Esophagus (tissue), 2 donors: Measurements from ENCODE around the gene MSI2. TPM values are rescaled to one million over a fixed set of nuclear protein-coding genes. Genes with fewer than 3 reads are reported as not detected.

Source experiments
- H3K27ac ChIP-seq, 2 donors: one replicate each; pipeline ENCODE4 v1.5.1; 2013; ENCODE audit warnings: low read depth in 2 of 2, mild to moderate bottlenecking in 2 of 2, inconsistent platforms in 1 of 2, low read length in 1 of 2, moderate library complexity in 1 of 2
- H3K27me3 ChIP-seq, 2 donors: one replicate each; pipeline ENCODE4 v1.6.1; 2013; ENCODE audit warnings: low read length in 2 of 2, control low read depth in 1 of 2, mild to moderate bottlenecking in 1 of 2; ENCODE audit not compliant: insufficient read depth in 2 of 2, control insufficient read depth in 1 of 2
- H3K36me3 ChIP-seq, 2 donors: one replicate each; pipeline ENCODE4 v1.6.1; 2013; ENCODE audit warnings: low read length in 1 of 2; ENCODE audit not compliant: control insufficient read depth in 2 of 2, insufficient read depth in 2 of 2
- H3K4me1 ChIP-seq, 2 donors: one replicate each; pipeline ENCODE4 v1.6.1; 2013; ENCODE audit warnings: low read length in 1 of 2; ENCODE audit not compliant: control insufficient read depth in 2 of 2, insufficient read depth in 2 of 2
- H3K4me3 ChIP-seq, 2 donors: one replicate each; pipeline ENCODE4 v1.5.1; 2013; ENCODE audit warnings: low read length in 2 of 2, mild to moderate bottlenecking in 2 of 2, low read depth in 1 of 2, moderate library complexity in 1 of 2
- H3K9me3 ChIP-seq, 2 donors: one replicate each; pipeline ENCODE4 v1.6.1; 2013; ENCODE audit warnings: mild to moderate bottlenecking in 2 of 2, low read depth in 1 of 2, low read length in 1 of 2, moderate library complexity in 1 of 2; ENCODE audit not compliant: control insufficient read depth in 2 of 2, insufficient read depth in 1 of 2
- WGBS, 2 donors: extraction: QIAGEN DNeasy Blood & Tissue Kit; methylation state at CpG; one replicate each; pipeline ENCODE4 v1.1.7; 2013; 5-methylcytosine and 5-hydroxymethylcytosine counted together
- polyA plus RNA-seq, 2 donors: library from polyadenylated mRNA; stranded (reverse); fragments of 200-250 nt; gene quantifications; one replicate each; pipeline ENCODE4 v1.2.3, GENCODE V29; 2013
- donor health status: healthy with polysubstance abuse.
- donor health status: Bipolar disorder and iron deficiency.

The MSI2 gene
- polyA plus RNA-seq, 2 donors: 7.8 to 8.2 TPM

DNA sequence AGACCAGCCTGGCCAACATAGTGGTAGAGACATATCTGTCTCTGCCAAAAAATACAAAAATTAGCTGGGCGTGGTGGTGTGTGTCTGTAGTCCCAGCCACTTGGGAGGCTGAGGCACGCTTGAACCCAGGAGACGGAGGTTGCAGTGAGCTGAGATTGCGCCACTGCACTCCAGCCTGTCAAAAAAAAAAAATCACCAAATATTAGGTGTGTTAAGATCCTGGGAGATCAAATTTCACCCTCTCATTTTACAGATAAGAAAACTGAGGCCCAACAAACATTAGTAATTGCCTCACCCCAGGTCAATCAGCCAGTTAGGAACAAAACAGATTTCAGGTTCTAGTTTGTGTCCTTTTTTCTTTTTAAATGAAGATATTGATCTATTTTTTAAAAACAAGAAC, 116.7 kb downstream of the MSI2 start:
- 97% methylated on average over 4 of the region's 4 CpGs for WGBS, 2 donors

DNA sequence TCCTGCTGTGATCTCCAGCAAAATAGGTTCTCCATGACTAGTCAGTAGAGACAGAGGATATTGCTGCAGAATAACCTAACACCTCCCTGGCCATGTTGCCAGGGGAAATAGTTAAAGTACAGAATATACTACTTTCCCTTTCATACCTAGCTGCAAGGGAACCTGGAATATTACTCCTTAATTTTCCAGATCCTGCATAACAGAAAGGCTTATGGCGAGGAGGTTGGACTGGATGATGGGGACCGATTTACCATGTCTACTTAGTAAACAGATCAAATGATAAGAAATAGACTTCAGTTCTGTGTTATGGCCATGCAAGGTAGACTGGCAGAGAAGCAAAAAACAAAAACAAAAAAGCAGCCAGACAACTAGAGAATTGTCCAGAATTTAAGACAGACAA, 117.4 kb downstream of the MSI2 start:
- peaks cover 0 to 8% of the 10 kb centered on the region in 2 donors for H3K4me1 ChIP-seq
- H3K4me3 ChIP-seq: no peak overlapping the region
- H3K36me3 ChIP-seq: no peaks in the 10 kb centered on the region
- no peaks in the 10 kb centered on the region for H3K9me3 ChIP-seq
- WGBS, 2 donors: 94 to 98% methylated on average over 2 of the region's 2 CpGs
- no peak overlapping the region for H3K27ac ChIP-seq
- no peaks in the 10 kb centered on the region for H3K27me3 ChIP-seq

More for the DNA sequence above, 116.7 kb downstream of the MSI2 start:
- no peaks in the 10 kb centered on the region for H3K9me3 ChIP-seq
- H3K4me3 ChIP-seq: no peak overlapping the region
- H3K27ac ChIP-seq: no peak overlapping the region
- H3K36me3 ChIP-seq: no peaks in the 10 kb centered on the region
- H3K4me1 ChIP-seq: peaks cover 0 to 6% of the 10 kb centered on the region in 2 donors
- no peaks in the 10 kb centered on the region for H3K27me3 ChIP-seq

DNA sequence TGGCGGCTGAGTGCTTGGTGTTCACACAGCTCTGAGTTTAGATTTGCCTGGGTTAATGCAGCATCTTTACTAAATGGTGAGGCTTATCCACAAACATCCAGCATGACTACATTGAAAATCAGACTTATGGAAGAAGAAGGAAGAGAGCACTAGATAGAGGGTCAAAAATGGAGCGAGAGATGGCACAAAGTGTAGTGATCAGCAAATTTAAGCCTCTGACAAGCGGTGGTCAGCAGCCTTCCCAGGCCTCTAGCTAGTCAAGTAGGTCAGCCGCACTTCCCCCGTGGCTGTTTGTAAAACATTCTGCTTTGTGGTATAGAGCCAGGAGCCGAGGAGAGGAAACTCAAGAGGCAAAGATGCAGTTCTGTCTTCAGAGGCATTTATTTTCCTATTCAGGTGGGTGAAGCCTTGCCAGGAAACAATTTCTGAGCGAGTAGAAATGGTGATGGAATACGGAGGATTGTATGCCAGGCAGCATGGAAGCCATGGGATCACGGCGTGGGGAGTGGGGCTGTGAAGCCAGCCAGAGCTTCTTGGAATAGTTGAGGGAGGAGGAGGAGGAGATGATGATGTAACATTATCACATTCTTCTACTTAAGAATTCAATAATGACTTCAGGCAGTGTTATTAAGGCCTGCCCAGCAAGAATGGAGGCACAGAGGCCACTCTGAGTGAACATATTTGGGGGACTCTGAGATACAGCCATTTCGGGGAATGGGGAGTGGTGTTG, 118.9 kb downstream of the MSI2 start:
- Histone ChIP-seq H3K36me3 (no peaks in the 10 kb centered on the region), H3K4me3 (no peak overlapping the region), H3K27ac (no peak overlapping the region), H3K27me3 (no peaks in the 10 kb centered on the region), H3K4me1 (peaks cover 0 to 6% of the 10 kb centered on the region in 2 donors), H3K9me3 (no peaks in the 10 kb centered on the region)
- WGBS, 2 donors: 75 to 79% methylated on average over 11 of the region's 11 CpGs

DNA sequence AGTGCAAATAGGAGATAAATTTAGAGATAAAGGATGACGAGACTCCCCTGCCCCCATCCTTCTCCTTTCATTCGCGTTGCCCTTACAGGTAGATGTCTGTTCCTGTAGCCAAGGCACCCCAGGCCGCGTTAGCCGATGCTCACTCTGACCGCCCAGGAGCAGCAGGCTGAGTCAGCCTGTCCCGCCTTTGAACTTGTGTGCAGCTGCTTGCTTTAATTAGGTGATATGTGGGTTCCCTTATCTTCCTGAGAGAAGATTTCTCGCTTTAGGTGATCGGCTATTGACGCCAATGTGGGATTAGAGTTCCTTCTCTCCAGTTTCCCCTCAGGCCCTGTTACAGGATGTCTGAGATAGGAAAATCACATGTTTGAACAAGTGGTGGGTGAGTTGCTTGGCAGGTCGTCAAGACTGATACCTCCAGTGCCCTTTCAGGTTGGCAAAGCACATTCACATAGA, 119.5 kb downstream of the MSI2 start:
- Histone ChIP-seq H3K9me3 (no peaks in the 10 kb centered on the region), H3K27me3 (no peaks in the 10 kb centered on the region), H3K36me3 (no peaks in the 10 kb centered on the region), H3K4me3 (no peak overlapping the region), H3K4me1 (peaks cover 0 to 2% of the 10 kb centered on the region in 2 donors), H3K27ac (no peak overlapping the region)
- 49 to 57% methylated on average over 12 of the region's 12 CpGs for WGBS, 2 donors

DNA sequence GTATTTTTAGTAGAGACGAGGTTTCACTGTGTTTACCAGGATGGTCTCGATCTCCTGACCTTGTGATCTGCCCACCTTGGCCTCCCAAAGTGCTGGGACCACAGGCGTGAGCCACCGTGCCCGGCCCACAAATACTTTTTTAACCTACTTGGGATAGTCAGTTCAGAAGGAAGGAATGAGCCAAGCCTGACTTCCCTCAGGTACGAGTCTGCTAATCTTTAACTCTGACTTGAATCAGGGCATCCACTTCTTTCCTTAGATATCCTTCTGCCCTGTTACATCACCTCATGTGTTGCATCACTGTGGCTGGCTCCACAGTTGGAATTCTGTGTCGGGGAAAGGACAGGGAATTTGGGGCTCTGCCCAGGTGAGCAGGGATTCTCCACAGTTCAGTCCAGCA, 120.8 kb downstream of the MSI2 start:
- WGBS, 2 donors: 88 to 89% methylated on average over 7 of the region's 7 CpGs
- Histone ChIP-seq H3K9me3 (no peaks in the 10 kb centered on the region), H3K27me3 (no peaks in the 10 kb centered on the region), H3K27ac (no peak overlapping the region), H3K4me3 (no peak overlapping the region), H3K4me1 (peaks cover 0 to 2% of the 10 kb centered on the region in 2 donors), H3K36me3 (no peaks in the 10 kb centered on the region)

DNA sequence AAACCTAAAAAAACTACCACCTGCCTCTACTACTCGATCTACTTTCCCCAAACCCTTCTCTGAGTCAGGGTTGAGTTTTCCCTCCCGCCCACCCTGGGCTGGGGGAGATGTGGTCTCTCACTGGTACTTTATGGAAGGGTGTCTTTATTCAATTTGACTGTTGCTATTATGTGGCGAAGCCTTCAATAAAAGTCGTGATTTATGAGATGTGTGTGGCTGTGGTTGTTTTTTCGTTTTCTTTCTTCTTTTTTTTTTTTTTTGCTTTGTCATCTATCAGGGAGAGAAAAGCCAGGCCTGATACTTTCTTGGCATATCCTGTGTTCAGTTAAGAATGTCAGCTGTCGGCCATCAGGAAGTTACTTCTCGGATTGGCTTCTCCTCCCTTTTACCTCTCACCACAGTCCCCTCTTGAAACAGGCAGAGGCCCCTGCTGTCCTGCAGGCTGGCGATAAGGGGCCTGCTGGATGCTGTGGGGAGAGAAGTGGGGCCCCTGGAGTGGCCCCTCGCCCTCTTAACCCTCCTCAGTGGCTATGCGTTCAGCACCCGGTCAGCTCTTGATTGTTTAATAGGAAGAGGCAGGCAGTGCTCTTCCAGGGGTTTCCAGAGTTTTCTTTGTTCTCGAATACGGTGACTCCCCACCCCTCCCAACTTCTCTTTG, 123.0 kb downstream of the MSI2 start:
- no peaks in the 10 kb centered on the region for H3K36me3 ChIP-seq
- H3K27ac ChIP-seq: no peak overlapping the region
- no peak overlapping the region for H3K4me3 ChIP-seq
- no peaks in the 10 kb centered on the region for H3K27me3 ChIP-seq
- H3K4me1 ChIP-seq: peaks cover 0 to 2% of the 10 kb centered on the region in 2 donors
- 55 to 60% methylated on average over 13 of the region's 13 CpGs for WGBS, 2 donors
- no peaks in the 10 kb centered on the region for H3K9me3 ChIP-seq

DNA sequence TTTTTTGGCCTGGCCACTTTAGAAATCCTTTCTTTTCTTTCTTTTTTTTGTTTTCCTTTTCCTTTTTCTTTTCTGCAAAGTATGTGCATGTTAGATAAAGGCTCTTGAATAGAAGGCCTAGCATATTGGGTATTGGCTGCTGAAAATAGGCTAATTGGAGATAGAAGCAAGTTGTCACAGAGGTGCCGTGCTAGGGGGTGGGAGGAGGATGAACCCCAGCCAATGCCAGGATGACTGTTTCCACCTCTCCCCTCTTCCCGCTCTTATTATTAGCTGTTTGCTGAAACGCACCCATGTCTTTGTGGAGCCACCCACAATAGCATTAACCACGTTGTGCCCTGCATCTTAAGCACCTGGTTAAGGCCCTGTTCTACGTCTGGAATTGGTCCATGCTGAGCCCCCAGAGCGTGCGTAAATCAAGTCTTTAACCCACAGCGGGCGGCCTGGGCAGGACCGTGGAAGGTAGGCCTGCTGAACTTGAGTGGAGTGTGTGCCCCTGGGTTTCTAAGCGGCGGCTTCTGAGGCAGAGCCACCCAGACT, 123.6 kb downstream of the MSI2 start:
- H3K27ac ChIP-seq: no peak overlapping the region
- H3K27me3 ChIP-seq: no peaks in the 10 kb centered on the region
- no peaks in the 10 kb centered on the region for H3K9me3 ChIP-seq
- H3K4me3 ChIP-seq: no peak overlapping the region
- 92% methylated on average over 12 of the region's 12 CpGs for WGBS, 2 donors
- H3K36me3 ChIP-seq: no peaks in the 10 kb centered on the region
- H3K4me1 ChIP-seq: peaks cover 0 to 2% of the 10 kb centered on the region in 2 donors

DNA sequence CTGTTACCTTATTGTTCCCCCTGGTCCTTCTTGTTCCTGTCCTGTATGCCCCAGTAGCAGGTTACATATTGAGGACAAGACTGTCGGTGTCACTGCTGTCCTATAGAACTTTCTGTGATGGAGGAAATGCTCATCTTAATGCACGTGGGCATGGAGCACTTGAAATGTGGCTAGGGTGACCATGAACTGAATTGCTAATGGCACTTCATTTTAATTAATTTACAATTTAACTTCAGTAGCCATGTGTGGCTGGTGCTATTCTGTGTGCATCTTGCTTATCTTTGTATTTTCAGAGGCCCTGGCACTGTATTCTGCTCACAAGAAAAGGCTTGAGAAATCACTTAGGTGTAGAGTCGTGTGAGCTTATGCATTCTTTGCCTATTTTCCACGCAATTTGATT, 125.2 kb downstream of the MSI2 start:
- 93 to 97% methylated on average over 4 of the region's 4 CpGs for WGBS, 2 donors
- no peaks in the 10 kb centered on the region for H3K27me3 ChIP-seq
- H3K4me3 ChIP-seq: no peak overlapping the region
- no peaks in the 10 kb centered on the region for H3K36me3 ChIP-seq
- H3K4me1 ChIP-seq: peaks cover 0 to 2% of the 10 kb centered on the region in 2 donors
- no peak overlapping the region for H3K27ac ChIP-seq
- H3K9me3 ChIP-seq: peaks cover 0 to 1% of the 10 kb centered on the region in 2 donors

DNA sequence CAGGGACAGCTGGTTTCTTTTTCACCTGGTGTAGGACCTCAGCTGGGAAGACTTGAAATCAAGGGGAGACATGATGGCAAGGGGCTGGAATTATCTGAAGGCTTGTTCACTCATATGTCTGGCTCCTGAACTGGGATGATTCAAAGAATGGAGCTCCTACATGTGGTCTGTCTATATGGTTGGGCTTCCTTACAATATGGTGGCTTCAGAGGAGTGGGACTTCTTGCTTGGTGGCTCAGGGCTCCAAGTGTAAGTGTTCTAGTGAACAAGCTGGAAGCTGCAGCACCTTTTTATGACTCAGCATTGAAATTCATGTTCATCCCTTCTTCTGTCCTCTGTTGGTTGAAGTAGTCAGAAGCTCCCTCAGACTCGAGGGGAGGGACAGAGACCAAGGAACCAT, 127.9 kb downstream of the MSI2 start:
- 92 to 98% methylated on average over 1 of the region's 1 CpG for WGBS, 2 donors
- Histone ChIP-seq H3K36me3 (no peaks in the 10 kb centered on the region), H3K4me3 (no peak overlapping the region)

More for the DNA sequence above, 127.9 kb downstream of the MSI2 start:
- Histone ChIP-seq H3K27ac (no peak overlapping the region), H3K9me3 (peaks cover 0 to 3% of the 10 kb centered on the region in 2 donors), H3K4me1 (no peaks in the 10 kb centered on the region), H3K27me3 (no peaks in the 10 kb centered on the region)
